Stimulated activated CD8-positive, alpha-beta memory T cell treated with anti-CD3 and anti-CD28 coated beads, Interleukin-2, amount 100 ng/mL, for 48 hours (primary cell): ENCODE measurements around the gene PRELP.
A peak's percentile ranks its signal among the peaks of the same experiment; 100 is the strongest.

ENCODE experiments used
- DNase-seq, 2 donors: peaks; one replicate each; pipeline ENCODE4 v3.0.0-alpha.2; 2020; ENCODE audit warnings: low read depth in 2 of 2

PRELP gene

GRCh38 chr1:203477748-203478147, 2.1 kb downstream of the PRELP start:
- no peak for DNase-seq

GRCh38 chr1:203478231-203478630, 2.6 kb downstream of the PRELP start:
- no peak for DNase-seq

- no peak for DNase-seq
These were observed 3.4 kb downstream of the PRELP start for GRCh38 chr1:203478986-203479385.

DNA sequence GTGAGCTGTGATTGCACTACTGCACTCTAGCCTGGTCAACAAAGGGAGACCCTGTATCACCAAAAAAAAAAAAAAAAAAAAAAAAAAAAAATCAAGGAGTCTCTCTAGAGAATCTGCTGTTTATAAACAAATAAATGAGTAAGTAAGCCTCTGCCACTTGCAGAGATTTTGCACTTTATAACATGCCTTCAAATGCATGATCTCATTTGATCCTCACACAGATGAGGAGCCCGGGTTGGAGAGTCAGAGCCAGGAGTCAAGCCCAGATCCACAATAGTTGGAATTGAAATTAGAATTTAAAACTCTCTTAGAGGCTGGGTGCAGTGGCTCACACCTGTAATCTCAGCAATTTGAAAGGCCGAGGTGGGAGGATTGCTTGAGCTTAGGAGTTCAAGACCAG, 4.0 kb downstream of the PRELP start:
- DNase-seq, result no peak

DNA sequence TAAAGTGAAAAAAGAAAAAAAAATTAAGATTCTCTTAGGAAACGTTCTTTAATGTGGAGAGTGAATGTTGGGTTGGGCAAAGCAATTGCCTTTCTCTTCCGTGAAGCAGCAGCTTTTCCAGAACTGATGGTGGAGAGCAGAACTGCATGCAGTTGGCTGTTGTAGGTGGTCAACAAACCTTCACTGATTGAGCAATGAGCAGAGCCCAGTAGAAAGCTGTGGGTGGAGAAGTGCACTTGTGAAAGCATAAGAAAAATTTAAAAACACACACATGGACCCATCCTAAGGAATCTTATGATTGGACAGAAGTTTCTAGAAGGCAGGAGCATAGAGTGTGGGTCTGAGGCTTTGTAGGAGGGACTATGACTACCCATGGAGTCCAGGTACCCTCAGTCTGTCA, 4.5 kb downstream of the PRELP start:
- no peak for DNase-seq

DNA sequence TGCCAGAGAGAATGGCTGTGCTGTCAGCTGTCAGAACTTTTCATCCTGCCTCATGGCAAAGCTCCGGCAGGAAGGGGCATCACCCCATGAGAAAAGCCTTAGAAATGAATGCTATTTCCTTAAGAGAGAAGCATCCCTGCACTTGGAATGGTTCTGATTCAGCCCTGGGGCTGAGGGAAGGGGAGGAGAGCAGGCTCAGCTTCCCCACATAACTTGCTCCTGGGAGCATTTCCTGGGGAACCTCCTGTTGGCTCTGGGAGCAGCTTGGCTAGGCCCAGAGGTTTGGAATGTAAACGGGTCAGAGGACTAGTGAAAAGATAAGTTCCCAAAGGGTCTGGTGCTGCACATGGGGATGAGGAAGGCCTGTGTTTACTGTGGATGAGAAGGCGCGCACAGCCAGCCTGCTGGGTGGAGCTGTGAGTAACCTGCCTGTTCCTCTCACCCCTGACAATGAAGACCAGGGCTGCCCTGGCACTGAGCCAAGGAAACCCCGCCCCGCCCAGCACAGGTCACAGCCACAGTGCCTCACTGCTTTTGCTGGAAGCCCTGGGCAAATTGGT, 5.0 kb downstream of the PRELP start:
- peak; percentile 14 to 39 for DNase-seq

GRCh38 chr1:203481196-203481595, 5.6 kb downstream of the PRELP start:
- DNase-seq, result no peak

- DNase-seq, result no peak
These were observed 11.2 kb downstream of the PRELP start for GRCh38 chr1:203486618-203487370.

DNA sequence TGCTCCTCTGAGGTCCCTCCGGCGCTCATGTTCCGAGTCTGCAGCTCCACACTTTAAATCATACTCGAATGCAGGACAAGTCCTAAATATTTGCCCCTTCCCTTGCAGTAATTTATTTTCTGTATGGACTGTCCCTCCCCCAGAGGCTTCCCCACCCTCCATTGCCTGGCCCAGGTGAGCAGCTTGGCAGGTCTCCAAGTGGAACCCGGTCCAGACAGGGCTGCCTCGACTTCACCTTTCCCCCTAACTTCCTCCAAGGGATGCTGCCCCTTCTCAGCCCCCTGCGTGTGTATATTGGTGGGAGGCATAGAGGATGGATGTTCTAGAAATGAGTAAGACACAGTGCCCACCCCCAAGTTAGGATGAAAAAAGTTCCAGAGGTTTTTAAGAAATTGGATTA, 12.9 kb downstream of the PRELP start:
- DNase-seq, result no peak

- DNase-seq, result no peak
These were observed 15.0 kb downstream of the PRELP start for GRCh38 chr1:203490607-203491006.

DNA sequence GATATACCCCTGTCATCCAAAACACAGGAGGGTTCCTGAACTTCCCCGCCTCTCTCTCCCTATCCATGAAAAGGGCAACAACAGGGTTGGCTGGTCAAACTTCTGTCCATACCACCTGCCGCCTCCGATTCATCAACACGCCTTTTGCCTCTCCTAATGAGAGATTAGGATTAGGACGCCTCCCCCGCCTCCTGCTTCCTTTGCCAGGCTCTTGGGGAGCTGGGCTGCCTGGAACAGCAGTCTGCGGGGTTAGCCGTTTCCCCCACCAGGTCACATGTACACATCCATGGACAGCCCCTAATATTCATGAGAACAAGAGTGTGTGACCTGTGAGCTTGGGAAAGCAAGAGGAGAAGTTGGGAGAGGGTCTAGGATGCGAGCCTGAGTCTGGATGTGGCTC, 16.1 kb downstream of the PRELP start:
- no peak for DNase-seq

DNA sequence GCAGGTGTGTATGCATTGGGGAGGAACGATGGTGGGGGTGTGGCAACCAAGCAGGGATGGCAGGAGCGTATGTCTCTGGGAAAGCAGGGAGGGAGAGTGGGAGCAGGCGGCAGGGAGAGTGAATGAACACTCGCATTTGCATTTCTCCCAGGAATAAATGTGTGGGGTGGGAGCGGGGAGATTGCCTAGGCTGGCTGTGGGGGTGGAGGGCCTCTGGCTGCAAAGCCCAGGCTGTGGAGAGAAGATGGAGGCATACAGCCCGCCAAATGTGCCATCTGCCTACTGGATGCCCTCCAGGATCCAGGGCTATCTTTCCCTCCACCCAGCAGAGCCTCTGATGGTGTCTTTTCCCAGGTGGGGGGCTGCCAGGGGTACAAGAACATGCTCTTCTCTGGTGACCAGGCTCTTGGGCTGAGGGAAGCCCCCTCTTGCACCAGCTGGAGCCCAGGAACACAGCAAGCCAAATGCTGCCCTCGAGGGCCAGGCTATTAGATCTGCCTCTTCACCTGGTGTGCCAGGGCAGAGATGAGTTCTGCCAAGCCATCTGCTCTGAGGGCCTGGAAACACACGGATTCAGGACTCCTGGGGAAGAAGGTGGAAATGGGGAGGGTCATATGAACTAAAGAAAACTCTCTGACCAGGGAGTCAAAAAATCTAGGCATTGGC, 16.6 kb downstream of the PRELP start:
- no peak for DNase-seq

DNA sequence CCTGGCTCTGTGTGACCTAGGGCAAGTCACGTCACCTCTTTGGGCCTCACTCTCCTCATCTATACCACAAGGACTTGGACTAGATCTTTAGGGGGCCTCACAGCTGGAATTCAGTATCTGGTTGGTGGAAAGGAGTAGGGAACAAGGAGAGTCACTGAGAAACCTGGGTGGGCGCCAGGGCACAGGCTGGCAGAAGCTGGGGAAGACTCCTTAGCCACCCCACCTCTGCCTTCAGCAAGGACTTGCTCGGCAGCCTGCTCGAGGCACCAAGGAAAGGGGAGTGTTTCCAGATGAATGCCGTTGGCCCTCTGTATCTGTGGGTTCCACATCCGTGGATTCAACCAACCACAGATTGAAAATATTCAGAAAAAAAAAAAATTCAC, 17.1 kb downstream of the PRELP start:
- DNase-seq, result no peak

- no peak for DNase-seq
These were observed 18.3 kb downstream of the PRELP start, which contains the start of gene OPTC for GRCh38 chr1:203493901-203494300. Gene OPTC (plus strand): TSS chr1:203494153. CDS start chr1:203496006, 1,853 bp downstream.

DNA sequence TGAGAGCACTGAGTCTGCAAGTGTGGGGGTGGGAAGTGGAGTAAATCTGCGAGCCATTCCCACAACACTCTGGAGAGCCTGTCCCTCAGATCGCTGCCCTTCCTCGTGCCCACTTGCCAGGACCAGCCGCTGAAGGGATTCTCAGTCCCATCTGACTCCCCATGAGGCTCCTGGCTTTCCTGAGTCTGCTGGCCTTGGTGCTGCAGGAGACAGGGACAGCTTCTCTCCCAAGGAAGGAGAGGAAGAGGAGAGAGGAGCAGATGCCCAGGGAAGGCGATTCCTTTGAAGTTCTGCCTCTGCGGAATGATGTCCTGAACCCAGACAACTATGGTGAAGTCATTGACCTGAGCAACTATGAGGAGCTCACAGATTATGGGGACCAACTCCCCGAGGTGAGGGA, 20.2 kb downstream of the PRELP start:
- no peak for DNase-seq

DNA sequence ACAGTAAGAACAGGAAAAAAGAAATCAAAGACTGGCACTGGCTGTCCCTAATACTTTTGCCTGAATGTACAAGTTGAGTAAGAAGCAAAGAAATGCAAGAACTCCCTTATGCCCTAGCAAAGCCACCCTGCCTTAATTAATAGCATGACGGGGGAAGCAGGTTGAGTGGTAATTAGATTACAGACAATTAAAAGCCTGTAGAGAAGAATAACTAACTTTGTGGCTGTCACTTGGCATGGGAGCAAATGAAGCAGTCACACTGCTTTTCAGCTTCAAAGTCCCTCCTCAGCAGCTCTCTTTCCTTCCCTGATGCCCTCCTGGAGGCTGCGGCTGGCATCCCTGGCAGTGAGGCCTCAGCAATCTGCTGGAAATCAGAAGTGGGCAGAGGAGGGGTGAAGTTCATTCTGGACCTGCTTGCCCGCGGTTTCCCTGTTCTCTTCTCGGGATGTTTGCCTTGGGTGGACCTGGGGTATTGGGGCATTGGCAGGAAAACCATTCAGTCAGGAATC, 21.7 kb downstream of the PRELP start:
- DNase-seq, result no peak

DNA sequence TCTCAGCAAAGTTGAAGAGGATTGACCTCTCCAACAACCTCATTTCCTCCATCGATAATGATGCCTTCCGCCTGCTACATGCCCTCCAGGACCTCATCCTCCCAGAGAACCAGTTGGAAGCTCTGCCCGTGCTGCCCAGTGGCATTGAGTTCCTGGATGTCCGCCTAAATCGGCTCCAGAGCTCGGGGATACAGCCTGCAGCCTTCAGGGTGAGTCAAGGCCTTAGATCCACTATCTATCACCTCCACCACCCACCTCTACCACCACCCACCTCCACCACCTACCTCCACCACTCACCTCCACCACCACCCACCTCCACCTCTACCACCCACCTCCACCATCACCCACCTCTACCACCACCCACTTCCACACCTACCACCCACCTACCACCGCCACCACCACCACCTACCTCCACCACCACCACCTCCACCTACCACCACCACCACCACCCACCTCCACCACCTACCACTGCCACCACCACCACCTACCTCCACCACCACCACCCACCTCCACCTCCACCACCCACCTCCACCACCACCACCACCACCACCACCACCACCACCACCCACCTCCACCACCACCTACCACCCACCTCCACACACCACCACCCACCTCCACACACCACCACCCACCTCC, 24.2 kb downstream of the PRELP start:
- DNase-seq, result no peak

DNA sequence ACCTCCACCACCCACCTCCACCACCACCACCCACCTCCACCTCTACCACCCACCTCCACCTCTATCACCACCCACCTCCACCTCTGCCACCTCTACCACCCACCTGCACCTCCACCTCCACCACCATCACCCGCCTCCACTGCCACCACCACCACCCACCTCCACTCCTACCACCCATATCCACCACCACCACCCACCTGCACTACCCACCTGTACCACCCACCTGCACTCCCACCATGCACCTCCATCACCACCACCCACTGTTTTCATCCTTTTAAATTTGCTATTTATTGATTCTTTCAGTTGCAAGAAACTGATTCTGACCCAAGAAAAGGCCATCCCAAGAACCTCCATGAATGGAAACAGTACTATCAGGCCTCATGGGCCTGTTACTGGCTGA, 24.7 kb downstream of the PRELP start:
- no peak for DNase-seq

- no peak for DNase-seq
These were observed 28.2 kb downstream of the PRELP start for GRCh38 chr1:203503836-203504235.

DNA sequence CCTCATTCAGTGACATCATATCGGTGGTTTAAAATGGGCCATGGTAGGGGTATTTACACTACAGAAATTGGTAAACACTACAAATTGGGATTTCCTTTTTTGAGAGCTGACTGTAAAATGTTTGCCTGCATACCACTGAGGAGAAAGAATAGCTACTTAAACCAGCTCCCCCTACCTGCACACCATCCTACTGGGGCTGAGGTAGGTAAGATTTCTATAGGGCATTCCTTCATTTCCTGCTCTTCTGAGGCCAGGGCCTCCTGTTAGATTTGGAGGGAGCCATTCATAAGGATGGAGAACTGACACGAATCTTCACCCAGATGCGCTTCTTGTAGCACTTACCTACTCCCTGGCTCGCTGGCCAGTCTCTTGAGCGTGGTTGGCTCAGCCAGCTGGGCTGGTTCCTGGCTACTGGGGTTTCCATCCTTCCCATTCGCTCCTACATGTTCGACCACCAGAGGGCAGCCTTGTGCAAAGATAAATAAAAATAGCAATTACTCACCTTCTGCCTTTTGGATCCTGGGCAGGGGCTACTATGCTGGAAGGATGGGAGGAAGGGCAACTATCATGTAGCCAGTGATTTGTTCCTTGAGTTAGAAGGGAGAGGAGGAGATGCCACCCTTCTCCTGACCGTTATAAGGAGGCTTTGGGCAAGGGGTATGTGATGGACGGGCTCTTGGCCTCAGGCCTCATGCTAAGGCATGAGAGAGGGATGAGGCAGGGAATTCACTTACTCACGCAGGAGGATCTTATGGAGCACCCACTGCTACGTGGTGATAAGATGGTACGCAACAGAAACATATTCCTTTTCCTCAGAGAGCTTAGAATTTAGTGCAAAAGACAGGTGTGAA, 29.0 kb downstream of the PRELP start:
- peak; percentile 57 to 68 for DNase-seq

- no peak for DNase-seq
These were observed 30.1 kb downstream of the PRELP start for GRCh38 chr1:203505526-203506204.
